ENCODE measurements around the gene APH1B.

- TF ChIP-seq EZH2 (IDR thresholded peaks at IDR 0.05; ENCODE audit: borderline replicate concordance), result no peak
- TF ChIP-seq CTCF (IDR thresholded peaks at IDR 0.05; ENCODE audit: poor library complexity), result no peak
- TF ChIP-seq EZH2phosphoT487 (IDR thresholded peaks at IDR 0.05; ENCODE audit: low read depth, severe bottlenecking, unreplicated experiment), result no peak
Observed at GRCh38 chr15:63276342-63277037, 915 bp upstream of the APH1B start.

All from hepatocyte (in vitro differentiated cells).